HG03066 (cell line): ENCODE results near the gene DPP10.
"Not testable (repeated sequence)": the region's sequence is repeated elsewhere in the genome, so short reads cannot be mapped to it uniquely, and the experiment has no call there.

ENCODE experiments used
- ATAC-seq: cut with Tn5 transposase; IDR thresholded peaks from one replicate; pipeline ENCODE4 v1.9.1; 2021; ENCODE audit warnings: low read depth; ENCODE audit not compliant: unreplicated experiment

The DPP10 gene

GRCh38 chr2:114499101-114499500, 56.7 kb downstream of the DPP10 start:
- ATAC-seq, result no peak

DNA sequence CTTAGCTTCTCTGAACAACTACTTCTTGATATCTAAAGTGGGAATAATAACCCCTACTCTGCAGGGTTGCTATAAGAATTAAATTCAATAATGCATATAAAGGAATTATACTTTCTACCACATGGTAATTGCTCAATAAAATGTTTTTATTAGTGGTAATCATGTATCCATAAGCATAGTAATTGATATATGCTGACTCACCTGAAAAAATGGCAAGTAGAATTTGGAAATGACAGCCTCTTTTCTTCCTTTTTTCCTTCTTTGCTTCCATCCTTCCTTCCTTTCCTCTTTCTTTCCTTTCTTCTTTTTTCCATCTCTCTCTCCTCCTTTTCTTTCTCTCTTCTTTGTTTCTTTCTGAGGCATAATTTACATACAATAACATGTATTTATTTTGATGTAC, 65.3 kb downstream of the DPP10 start:
- no peak for ATAC-seq

DNA sequence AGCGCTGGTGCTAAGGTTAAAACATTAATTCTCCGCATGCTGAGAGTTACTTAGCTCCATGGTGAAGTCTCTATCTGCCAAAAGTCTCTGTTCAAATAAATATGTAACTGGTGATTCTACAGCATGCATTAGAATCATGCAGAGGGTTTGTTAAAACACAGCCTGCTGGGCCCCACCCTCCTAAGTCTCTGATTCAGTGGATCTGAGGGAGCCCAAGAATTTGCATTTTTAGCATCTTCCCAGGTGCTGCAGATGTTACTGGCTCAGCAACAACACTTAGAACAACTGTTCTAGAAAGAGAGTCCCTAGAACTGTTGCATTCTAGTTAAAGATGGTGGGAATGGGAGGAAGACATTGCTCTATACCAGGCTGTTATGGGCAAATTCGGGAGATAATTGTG, 73.4 kb downstream of the DPP10 start:
- ATAC-seq, result no peak

GRCh38 chr2:114517580-114517979, 75.1 kb downstream of the DPP10 start:
- ATAC-seq, result no peak

DNA sequence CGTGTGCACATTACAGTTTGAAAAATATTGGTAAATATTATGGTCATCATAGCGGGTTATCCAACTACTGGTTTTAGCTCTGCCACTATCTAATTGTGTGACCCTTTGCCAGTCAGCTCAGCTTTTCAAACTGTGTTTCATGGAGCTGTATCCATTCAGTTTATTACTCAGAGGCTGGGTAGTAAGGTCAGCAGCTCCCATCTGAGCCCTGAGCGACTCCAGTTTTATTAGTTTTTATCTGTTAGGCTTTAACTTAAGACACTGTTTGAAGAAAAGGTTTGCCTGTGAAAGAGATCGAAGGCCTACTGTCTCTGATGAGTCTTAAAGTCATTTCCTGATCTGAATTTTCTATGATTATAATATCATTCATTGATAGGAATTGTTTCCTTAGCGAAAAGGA, 76.3 kb downstream of the DPP10 start:
- no peak for ATAC-seq

GRCh38 chr2:114522612-114523011, 80.2 kb downstream of the DPP10 start:
- not testable (repeated sequence) for ATAC-seq

GRCh38 chr2:114525955-114526354, 83.5 kb downstream of the DPP10 start:
- ATAC-seq, result no peak

- ATAC-seq, result no peak
Observed at GRCh38 chr2:114526841-114527240, 84.4 kb downstream of the DPP10 start.

DNA sequence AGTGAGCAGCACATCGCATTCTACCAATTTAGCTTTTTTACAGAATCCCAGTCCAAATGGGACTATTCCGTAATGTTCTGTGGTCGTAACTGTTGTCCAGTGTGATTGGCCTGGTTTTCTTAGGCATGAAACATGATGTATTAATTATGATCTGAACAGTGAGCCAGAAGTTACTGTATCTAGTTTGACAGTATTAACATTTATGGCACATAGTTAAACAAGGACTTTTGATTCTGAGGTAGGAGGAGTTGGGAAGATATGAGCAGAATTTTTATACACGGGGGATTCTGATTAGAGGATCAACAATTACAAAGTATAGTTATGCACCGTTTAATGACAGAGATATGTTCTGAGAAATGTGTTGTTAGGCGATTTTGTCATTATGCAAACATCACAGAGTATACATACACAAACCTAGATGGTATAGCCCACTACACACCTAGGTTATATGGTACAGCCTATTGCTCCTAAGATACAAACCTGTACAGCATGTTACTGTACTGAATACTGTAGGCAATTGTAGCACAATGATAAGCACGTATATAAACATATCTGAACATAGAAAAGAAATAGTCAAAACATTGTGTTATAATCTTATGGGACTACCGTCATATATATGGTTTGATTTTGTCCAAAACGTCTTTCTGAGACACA, 85.0 kb downstream of the DPP10 start:
- no peak for ATAC-seq

DNA sequence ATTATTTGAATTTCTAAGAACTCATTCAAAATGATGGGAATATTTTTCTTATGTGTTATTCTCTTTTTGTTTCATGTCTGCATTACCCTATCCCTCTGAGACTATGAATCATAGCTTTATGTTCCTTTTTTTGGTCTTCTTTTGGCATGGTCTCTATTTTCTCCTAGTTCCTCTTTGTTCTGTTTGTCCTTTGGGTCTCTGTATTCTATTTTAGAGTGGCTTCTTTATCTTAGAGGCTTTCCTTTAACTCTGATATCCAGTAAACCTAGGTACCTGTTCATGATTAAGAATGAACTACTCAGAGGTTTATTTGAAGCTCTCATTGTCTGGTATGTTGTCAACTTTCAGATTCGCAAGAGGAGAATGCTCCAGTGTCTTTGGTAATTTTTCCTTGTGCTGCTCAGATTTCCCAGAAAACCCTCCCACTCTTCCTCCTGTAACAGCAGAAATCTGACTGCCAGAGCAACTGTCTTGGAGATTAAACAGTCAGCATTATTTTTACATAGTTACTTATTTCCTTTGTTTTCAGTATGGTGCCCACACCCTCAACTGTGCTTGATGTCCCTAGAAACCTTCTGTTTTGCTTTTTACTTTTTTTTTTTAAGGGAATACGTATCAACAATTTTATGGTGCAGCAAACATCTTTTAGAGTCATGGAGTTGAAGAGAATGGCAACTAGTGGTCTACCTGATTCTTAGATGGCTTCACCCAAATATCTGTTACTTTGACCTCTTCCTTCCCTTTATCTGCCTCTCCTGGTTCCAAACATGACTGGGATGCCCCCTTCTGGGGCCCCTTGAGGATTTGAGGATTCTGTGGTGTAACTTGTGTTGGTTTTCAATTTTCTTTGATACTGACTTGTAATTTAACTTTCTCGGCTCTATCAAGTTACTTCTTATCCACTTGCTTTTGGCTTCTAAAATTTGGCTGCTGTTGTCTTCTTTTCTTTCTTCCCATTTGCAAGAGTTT, 92.0 kb downstream of the DPP10 start:
- no peak for ATAC-seq

DNA sequence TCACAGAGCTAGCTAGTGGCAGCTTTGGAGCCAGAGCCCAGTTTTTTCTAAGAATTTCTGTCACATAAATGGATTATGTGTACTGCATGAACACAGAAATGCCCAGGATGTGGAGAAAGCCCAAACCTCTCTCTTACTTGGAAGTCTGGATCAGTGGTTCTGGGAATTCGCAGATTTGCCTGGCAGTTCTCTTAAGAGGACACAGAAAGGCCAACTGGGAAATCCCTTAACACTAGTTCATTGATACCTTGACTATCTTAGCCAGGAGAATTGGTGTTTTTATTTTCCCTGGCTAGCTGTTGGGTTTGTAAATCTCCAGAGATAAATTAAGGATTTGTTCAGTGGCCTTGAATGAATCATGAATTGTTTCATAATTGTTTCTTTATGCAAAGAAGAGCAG, 95.3 kb downstream of the DPP10 start:
- ATAC-seq, result no peak

DNA sequence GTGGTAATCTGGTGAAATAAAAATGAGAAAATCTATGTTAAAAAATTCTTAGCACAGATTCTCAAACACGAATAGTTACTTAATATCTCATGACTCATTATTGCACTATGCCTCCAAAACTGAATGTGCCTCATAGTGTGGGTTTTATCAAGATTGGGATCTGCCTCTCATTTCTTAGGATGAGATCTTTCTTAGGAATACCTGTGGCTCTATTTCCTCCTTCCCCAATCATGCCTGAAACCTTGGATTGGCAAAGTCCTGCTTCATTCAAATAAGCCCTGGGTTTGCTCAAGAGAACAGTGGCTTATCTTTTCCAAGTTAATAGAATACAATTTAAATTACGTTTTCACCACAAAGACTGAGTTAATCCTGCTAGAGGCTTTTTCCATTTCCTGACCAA, 100.3 kb downstream of the DPP10 start:
- no peak for ATAC-seq

- no peak for ATAC-seq
Observed at GRCh38 chr2:114543236-114543766, 100.9 kb downstream of the DPP10 start.

- no peak for ATAC-seq
Observed at GRCh38 chr2:114545052-114545451, 102.6 kb downstream of the DPP10 start.

DNA sequence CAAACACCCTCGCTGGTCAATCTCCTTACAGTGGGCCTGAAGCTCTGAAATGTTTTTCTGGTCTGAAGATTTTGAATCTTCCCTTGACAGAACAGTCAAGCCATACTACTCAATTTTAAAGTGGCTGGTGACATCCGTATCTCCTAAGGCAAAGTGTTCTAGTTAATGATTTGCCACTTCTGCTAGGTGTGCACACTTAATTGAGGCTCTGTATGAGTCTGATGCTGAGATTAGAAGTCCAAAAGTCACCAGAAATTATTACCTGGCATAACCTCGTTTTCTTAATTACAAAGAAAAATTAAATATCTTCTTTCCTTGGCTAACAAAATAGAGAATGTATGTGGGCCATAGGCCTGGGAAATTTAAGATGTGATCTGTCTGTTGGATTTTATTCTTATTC, 104.1 kb downstream of the DPP10 start:
- ATAC-seq, result no peak

GRCh38 chr2:114548151-114548550, 105.7 kb downstream of the DPP10 start:
- no peak for ATAC-seq

DNA sequence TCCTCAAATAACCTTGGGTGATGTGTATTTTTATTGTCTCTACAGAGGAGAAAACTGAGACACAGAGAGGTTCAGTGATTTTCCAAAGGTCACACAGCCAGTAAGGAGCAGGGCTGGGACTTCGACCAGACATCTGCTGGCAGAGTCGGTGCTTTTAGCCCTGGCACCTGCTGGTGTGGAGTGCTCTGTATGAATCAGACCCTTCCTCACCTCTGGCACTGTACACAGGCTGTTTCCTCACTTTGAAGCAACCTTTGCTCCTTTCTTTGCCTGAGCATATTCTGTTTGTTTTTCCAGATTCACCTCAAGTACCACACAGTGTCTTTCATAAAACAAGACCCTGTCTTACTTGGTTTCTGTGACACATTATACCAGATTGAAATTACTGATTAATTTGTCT, 107.9 kb downstream of the DPP10 start:
- no peak for ATAC-seq

GRCh38 chr2:114550895-114551793, 108.7 kb downstream of the DPP10 start:
- ATAC-seq, result no peak

DNA sequence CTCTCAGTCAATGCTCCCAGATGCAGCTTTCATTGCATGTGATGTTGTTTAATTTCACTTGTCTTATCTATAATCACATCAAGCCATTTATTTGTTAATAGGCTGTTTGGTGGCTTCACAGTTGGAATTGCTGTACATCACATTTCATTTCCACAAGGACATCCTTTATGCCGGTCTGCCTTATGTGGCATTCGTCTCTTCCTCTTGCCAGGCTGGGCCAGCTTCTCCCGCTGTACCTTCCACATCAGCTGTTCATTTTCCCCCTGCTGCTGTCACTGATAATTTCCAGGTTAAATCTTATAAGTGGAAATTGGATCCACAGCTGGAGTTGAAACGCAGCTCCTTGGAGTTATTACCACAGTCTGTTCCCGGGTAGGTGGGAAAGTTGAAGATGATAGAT, 110.6 kb downstream of the DPP10 start:
- no peak for ATAC-seq

DNA sequence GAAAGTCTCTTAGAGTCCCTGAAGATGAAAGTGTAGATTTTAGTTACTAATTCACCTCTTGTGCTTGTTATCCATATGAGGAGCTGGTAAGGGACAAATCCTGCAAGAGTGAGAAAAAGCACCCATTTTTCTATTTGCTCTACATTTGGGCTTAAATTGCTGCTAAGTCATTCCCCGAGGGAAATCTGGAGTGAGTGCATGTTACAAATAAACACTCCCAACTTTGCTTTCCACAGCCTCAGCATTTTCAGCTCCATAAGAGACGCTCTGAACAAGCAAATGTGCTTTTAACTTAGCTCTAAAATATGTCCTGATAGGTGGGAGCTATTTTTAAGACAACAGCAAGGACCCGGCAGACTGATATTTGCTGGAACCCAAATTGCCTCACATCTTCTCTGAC, 126.7 kb downstream of the DPP10 start:
- ATAC-seq, result no peak

- no peak for ATAC-seq
Observed at GRCh38 chr2:114577657-114578056, 135.2 kb downstream of the DPP10 start.
